Osteoblast (primary cell): Measurements from ENCODE around the gene ACBD4. TPM values are rescaled to one million over a fixed set of nuclear protein-coding genes. Genes with fewer than 3 reads are reported as not detected.
"Not testable (repeated sequence)": the region's sequence is repeated elsewhere in the genome, so short reads cannot be mapped to it uniquely, and the experiment has no call there.

Source experiments
- DNase-seq: peaks from one replicate; pipeline ENCODE4 v3.0.0; 2011; ENCODE audit warnings: low spot score, mixed read lengths; ENCODE audit not compliant: insufficient read length; ENCODE audit errors: missing footprints
- H2AFZ ChIP-seq: 2 replicates; pipeline ENCODE4 v1.6.0; 2011; ENCODE audit warnings: mild to moderate bottlenecking, low read length
- H3K27ac ChIP-seq: 2 replicates; pipeline ENCODE4 v1.5.1; 2011; ENCODE audit warnings: mild to moderate bottlenecking, low read depth, low read length, moderate library complexity
- H3K27me3 ChIP-seq: 2 replicates; pipeline ENCODE4 v1.6.0; 2012; ENCODE audit warnings: mild to moderate bottlenecking, control low read depth, inconsistent platforms, low read length, moderate library complexity; ENCODE audit not compliant: insufficient read depth
- H3K36me3 ChIP-seq: 2 replicates; pipeline ENCODE4 v1.5.1; 2011; ENCODE audit warnings: mild to moderate bottlenecking, low read length, control low read depth, moderate library complexity; ENCODE audit not compliant: insufficient read depth
- H3K4me1 ChIP-seq: 2 replicates; pipeline ENCODE4 v1.5.1; 2011; ENCODE audit warnings: mild to moderate bottlenecking, low read length, control low read depth, moderate library complexity; ENCODE audit not compliant: insufficient read depth
- H3K4me2 ChIP-seq: 2 replicates; pipeline ENCODE4 v1.6.0; 2011; ENCODE audit warnings: mild to moderate bottlenecking, low read length; ENCODE audit not compliant: insufficient read depth
- H3K4me3 ChIP-seq: fragments of 200-600 bp; sonication (generic); 3 replicates; pipeline ENCODE4 v1.5.1; 2012; ENCODE audit warnings: mild to moderate bottlenecking, low read length, inconsistent platforms; ENCODE audit not compliant: insufficient read depth
- H3K79me2 ChIP-seq: 2 replicates; pipeline ENCODE4 v1.6.0; 2012; ENCODE audit warnings: mild to moderate bottlenecking, low read length, control low read depth, inconsistent platforms; ENCODE audit not compliant: insufficient read depth
- H3K9me3 ChIP-seq: 2 replicates; pipeline ENCODE4 v1.5.1; 2011; ENCODE audit warnings: low read depth, low read length, control low read depth
- H4K20me1 ChIP-seq: 2 replicates; pipeline ENCODE4 v1.6.0; 2012; ENCODE audit warnings: mild to moderate bottlenecking, low read length, control low read depth; ENCODE audit not compliant: insufficient read depth
- total RNA-seq: library from RNA; depleted of rRNA; stranded (reverse); fragments of >200 nt; gene quantifications from 2 replicates; pipeline ENCODE4 v1.2.3, GENCODE V29; 2012
- TF ChIP-seq, protein P1 (sequence below): IDR thresholded peaks from 2 replicates; pipeline ENCODE4 v1.5.1; 2011; ENCODE audit warnings: mild to moderate bottlenecking, low read depth, low read length, moderate library complexity; ENCODE audit errors: extremely low read depth

ACBD4 gene
- total RNA-seq, 1 donor = 4.7 TPM

DNA sequence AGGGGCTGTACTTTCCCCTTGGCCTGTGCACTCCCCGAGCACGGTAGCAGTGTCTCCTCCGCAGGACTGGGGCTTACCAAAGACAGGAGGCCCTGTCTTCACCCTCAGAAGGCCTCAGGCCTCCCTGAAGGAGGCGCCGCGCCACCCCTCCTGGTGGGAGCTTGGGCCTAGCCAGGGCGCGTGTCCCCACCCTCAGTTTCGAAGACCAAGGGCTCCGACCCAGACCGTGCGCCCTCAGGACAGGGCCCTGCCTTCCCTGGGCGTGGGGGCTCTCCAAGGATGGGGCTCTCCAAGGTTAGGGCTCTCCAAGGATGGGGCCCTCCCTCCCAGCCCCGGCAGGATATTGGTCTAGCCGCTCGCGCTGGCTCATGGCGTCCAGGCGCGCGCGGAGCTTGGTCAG, 14.9 kb upstream of the ACBD4 start:
- Histone ChIP-seq H3K27ac (no peak overlapping the region), H3K4me2 (no peak overlapping the region), H3K36me3 (no peaks in the 10 kb centered on the region), H3K27me3 (no peaks in the 10 kb centered on the region), H3K4me1 (peaks cover 13% of the 10 kb centered on the region), H4K20me1 (no peaks in the 10 kb centered on the region), H3K4me3 (no peak overlapping the region), H3K79me2 (peaks cover 13% of the 10 kb centered on the region), H2AFZ (no peak overlapping the region), H3K9me3 (no peaks in the 10 kb centered on the region)
- peak; percentile 75 for DNase-seq
- TF ChIP-seq, protein P1, sequence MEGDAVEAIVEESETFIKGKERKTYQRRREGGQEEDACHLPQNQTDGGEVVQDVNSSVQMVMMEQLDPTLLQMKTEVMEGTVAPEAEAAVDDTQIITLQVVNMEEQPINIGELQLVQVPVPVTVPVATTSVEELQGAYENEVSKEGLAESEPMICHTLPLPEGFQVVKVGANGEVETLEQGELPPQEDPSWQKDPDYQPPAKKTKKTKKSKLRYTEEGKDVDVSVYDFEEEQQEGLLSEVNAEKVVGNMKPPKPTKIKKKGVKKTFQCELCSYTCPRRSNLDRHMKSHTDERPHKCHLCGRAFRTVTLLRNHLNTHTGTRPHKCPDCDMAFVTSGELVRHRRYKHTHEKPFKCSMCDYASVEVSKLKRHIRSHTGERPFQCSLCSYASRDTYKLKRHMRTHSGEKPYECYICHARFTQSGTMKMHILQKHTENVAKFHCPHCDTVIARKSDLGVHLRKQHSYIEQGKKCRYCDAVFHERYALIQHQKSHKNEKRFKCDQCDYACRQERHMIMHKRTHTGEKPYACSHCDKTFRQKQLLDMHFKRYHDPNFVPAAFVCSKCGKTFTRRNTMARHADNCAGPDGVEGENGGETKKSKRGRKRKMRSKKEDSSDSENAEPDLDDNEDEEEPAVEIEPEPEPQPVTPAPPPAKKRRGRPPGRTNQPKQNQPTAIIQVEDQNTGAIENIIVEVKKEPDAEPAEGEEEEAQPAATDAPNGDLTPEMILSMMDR = no peak

DNA sequence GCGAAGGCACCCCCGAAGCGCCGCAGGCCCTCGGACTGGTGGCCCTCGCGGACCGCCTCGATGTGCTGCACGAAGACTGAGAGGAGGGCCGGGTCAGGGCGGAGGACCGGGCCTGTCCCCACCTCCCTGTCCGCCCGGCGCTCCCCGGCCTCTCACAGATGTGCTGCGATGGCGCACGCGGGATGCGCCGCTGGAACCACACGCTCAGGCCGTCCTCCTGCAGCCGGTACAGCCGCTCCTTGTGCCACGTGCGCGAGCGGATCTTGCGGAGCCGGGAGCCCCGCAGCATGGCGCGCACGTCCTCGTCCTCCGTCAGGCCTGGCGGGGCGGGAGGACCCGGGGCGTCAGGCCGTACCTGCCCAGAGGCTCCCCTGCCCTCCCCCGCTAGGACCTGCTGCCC, 14.4 kb upstream of the ACBD4 start:
- Histone ChIP-seq H3K9me3 (no peaks in the 10 kb centered on the region), H3K4me2 (no peak overlapping the region), H4K20me1 (no peaks in the 10 kb centered on the region), H2AFZ (no peak overlapping the region), H3K79me2 (peaks cover 13% of the 10 kb centered on the region), H3K4me3 (no peak overlapping the region), H3K36me3 (no peaks in the 10 kb centered on the region), H3K27ac (no peak overlapping the region), H3K27me3 (no peaks in the 10 kb centered on the region), H3K4me1 (peaks cover 13% of the 10 kb centered on the region)
- TF ChIP-seq, protein P1 = no peak
- no peak for DNase-seq

DNA sequence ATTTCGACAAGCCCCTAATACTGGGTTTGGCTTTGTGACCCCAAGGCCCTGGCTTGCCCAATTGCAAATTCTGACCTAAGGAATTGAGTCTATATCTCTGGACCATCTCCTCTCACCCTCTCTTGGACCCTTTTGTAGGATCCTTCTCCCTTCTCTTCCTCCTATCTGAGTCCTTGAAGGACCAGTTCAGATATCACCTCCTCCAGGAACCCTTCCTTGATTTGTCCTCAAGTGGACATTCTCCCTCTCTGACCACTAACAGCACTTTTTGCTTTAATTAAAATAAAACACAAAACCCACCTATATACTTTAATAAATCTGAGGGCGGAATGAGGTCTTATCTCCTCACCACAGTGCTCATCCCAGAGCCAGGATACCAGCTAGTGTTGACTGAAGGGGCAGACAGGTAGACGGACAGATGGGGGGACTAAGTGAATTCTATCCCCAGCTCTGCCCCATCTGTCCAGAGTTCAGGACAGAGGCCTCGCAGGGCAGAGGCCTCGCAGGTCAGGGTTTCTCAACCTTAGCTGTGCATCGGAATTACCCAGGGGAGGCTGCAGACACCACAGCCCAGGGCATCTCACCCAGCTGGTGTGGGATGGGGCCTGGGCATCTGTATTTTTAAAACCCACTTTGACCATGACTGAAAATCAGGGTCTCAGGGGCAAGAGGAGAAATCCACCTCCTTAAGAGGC, 12.3 kb upstream of the ACBD4 start:
- H3K27ac ChIP-seq = peak overlapping the region; percentile 70
- TF ChIP-seq, protein P1 = no peak
- H3K4me2 ChIP-seq = no peak overlapping the region

DNA sequence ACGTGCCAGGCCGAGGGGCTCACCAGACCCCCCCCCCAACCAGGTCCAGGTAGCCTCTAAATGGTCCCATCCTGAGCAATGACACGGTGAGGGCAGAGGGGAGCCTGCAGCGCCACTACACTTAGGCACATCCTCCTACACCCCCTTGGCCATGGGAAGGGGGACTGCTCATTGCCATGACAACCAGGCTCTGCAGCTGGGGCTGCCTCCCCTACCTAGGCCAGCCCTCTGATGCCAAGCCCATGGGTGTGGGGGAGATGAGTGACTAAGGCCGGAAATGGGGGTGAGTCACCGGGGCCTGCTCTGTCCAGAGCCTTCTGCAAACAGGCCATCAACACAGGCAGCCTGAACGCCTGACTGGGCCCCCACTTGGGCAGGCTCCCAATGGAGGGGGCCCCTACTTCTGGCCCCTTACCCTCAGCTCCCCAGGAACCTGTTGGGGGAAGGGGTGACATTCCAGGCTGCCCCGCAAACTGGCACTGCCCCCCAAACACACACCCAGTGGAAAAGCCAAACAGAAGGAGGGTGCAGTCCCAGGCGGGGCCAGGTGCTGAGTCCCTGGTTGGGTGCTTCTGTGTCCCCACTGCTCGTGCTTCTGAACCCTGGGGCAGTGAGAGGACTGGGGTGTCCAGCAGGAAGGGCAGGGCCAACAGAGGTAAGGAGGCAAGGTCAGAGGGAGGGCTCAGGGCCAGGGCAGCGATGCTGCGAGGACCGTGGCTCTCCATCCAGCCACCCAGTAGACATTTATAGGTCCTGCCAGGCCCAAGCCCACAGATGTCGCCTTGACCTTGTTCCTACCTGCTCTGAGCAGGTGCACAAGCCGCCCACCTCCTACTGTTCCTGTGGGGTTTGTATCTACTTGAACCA, 11.3 kb upstream of the ACBD4 start:
- H3K4me1 ChIP-seq = peaks cover 24% of the 10 kb centered on the region
- peaks cover 25% of the 10 kb centered on the region for H3K79me2 ChIP-seq
- H2AFZ ChIP-seq = peak overlapping the region; percentile 78
- H3K36me3 ChIP-seq = no peaks in the 10 kb centered on the region
- DNase-seq = peak; percentile 100
- TF ChIP-seq, protein P1 = no peak
- H3K9me3 ChIP-seq = no peaks in the 10 kb centered on the region
- peak overlapping the region; percentile 14 for H3K4me3 ChIP-seq
- no peaks in the 10 kb centered on the region for H4K20me1 ChIP-seq
- H3K4me2 ChIP-seq = peak overlapping the region; percentile 34
- no peaks in the 10 kb centered on the region for H3K27me3 ChIP-seq
- H3K27ac ChIP-seq = peak overlapping the region; percentile 70

More for the DNA sequence above, 12.3 kb upstream of the ACBD4 start:
- no peaks in the 10 kb centered on the region for H4K20me1 ChIP-seq
- peak; percentile 76 for DNase-seq
- H3K79me2 ChIP-seq = peaks cover 23% of the 10 kb centered on the region
- no peak overlapping the region for H3K4me3 ChIP-seq
- no peaks in the 10 kb centered on the region for H3K27me3 ChIP-seq
- H2AFZ ChIP-seq = no peak overlapping the region
- no peaks in the 10 kb centered on the region for H3K36me3 ChIP-seq
- peaks cover 21% of the 10 kb centered on the region for H3K4me1 ChIP-seq
- no peaks in the 10 kb centered on the region for H3K9me3 ChIP-seq

DNA sequence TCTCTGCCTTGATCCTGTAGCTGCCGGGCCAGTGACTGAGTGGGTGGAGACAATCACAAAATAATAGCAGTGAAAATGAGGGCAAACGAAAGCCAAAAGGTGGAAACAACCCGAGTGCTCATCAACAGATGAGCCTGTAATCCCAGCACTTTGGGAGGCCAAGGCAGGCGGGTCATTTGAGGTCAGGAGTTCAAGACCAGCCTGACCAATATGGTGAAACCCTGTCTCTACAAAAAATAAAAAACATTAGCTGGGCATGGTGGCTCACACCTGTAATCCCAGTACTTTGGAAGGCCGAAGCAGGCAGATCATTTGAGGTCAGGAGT, 10.7 kb upstream of the ACBD4 start:
- H3K4me3 ChIP-seq, H4K20me1 ChIP-seq, H3K4me2 ChIP-seq, H3K9me3 ChIP-seq, H3K36me3 ChIP-seq, H3K27me3 ChIP-seq, DNase-seq: not testable (repeated sequence)
- Histone ChIP-seq H2AFZ (peak overlapping the region; percentile 78), H3K4me1 (peaks cover 24% of the 10 kb centered on the region), H3K27ac (peak overlapping the region; percentile 70), H3K79me2 (peaks cover 25% of the 10 kb centered on the region)
